ENCODE results near the gene DHRS7C.

DHRS7C gene

DNA sequence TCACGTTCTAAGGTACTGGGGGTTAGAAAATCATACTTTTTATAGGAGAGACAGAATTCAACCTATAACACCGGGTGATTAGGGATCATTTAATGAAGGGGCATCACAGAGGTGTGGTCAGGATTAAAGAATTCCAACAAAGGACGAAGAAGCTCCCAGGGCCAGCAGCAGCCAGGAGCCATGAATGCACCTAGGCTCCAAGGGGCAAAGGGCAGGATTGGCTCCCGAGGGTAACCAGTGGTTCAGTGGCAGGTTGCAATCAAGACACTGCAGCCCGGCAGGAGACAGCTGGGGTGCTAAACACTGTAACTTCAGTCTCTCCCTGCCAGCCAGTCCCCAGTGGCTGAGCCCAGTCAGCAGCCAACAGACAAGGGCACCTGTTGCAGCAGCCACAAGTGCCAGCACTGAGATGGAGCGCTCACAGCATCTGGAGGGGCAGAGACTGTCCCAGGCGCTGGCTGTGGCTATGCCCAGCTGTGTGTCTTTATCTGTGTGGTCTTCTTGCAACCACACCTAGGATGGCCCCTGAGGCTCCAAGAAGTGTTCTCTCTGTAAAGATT lies 23.9 kb downstream of the DHRS7C start (continued):
- TF ChIP-seq, protein P1, sequence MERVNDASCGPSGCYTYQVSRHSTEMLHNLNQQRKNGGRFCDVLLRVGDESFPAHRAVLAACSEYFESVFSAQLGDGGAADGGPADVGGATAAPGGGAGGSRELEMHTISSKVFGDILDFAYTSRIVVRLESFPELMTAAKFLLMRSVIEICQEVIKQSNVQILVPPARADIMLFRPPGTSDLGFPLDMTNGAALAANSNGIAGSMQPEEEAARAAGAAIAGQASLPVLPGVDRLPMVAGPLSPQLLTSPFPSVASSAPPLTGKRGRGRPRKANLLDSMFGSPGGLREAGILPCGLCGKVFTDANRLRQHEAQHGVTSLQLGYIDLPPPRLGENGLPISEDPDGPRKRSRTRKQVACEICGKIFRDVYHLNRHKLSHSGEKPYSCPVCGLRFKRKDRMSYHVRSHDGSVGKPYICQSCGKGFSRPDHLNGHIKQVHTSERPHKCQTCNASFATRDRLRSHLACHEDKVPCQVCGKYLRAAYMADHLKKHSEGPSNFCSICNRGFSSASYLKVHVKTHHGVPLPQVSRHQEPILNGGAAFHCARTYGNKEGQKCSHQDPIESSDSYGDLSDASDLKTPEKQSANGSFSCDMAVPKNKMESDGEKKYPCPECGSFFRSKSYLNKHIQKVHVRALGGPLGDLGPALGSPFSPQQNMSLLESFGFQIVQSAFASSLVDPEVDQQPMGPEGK (CRISPR knock-in tag; IDR thresholded peaks at IDR 0.05; ENCODE audit: borderline replicate concordance) = no peak
- TF ChIP-seq ZNF8 (CRISPR knock-in tag; IDR thresholded peaks at IDR 0.05) = no peak
- TF ChIP-seq TOX (CRISPR knock-in tag; IDR thresholded peaks at IDR 0.05; ENCODE audit: borderline replicate concordance) = no peak
- TF ChIP-seq RARB (CRISPR knock-in tag; IDR thresholded peaks at IDR 0.05) = no peak
- no peak for TF ChIP-seq SNAI2 (CRISPR knock-in tag; IDR thresholded peaks at IDR 0.05)
- no peak for TF ChIP-seq ZNF565 (CRISPR knock-in tag; conservative IDR thresholded peaks at IDR 0.05; ENCODE audit: low read depth)
- no peak for TF ChIP-seq ZFP3 (CRISPR knock-in tag; IDR thresholded peaks at IDR 0.05)
- TF ChIP-seq ZC3H10 (CRISPR knock-in tag; IDR thresholded peaks at IDR 0.05) = no peak
- no peak for TF ChIP-seq TCF4 (CRISPR knock-in tag; IDR thresholded peaks at IDR 0.05; ENCODE audit: borderline replicate concordance)
- TF ChIP-seq ESRRG (CRISPR knock-in tag; IDR thresholded peaks at IDR 0.05) = no peak

DNA sequence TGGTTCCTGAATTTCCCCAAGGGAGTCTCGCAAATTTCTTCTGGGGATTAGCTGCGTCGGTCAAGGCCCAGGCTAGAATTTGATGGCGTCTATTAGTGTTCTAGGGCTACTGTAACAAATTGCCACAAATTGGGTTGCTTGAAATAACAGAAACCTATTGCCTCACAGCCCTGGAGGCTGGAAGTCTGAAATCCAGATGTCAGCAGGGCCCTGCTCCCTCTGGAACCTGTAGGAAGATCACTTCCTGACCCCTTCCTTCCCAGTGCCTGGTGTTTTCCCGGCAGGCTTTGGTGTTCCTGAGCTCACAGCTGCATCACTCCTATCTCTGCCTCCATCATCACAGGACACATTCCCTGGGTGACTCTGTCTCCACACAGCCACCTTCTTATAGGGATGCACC lies 24.4 kb downstream of the DHRS7C start:
- TF ChIP-seq CSDC2 (CRISPR knock-in tag; IDR thresholded peaks at IDR 0.05) (no peak), BACH2 (CRISPR knock-in tag; IDR thresholded peaks at IDR 0.05; ENCODE audit: borderline replicate concordance) (no peak), ARNTL (CRISPR knock-in tag; IDR thresholded peaks at IDR 0.05; ENCODE audit: borderline replicate concordance, low read depth) (no peak), GLIS3 (CRISPR knock-in tag; IDR thresholded peaks at IDR 0.05) (no peak), ZFP3 (CRISPR knock-in tag; IDR thresholded peaks at IDR 0.05) (no peak), ZFP30 (CRISPR knock-in tag; IDR thresholded peaks at IDR 0.05) (no peak)
- TF ChIP-seq, protein P2, sequence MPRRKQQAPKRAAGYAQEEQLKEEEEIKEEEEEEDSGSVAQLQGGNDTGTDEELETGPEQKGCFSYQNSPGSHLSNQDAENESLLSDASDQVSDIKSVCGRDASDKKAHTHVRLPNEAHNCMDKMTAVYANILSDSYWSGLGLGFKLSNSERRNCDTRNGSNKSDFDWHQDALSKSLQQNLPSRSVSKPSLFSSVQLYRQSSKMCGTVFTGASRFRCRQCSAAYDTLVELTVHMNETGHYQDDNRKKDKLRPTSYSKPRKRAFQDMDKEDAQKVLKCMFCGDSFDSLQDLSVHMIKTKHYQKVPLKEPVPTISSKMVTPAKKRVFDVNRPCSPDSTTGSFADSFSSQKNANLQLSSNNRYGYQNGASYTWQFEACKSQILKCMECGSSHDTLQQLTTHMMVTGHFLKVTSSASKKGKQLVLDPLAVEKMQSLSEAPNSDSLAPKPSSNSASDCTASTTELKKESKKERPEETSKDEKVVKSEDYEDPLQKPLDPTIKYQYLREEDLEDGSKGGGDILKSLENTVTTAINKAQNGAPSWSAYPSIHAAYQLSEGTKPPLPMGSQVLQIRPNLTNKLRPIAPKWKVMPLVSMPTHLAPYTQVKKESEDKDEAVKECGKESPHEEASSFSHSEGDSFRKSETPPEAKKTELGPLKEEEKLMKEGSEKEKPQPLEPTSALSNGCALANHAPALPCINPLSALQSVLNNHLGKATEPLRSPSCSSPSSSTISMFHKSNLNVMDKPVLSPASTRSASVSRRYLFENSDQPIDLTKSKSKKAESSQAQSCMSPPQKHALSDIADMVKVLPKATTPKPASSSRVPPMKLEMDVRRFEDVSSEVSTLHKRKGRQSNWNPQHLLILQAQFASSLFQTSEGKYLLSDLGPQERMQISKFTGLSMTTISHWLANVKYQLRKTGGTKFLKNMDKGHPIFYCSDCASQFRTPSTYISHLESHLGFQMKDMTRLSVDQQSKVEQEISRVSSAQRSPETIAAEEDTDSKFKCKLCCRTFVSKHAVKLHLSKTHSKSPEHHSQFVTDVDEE (CRISPR knock-in tag; IDR thresholded peaks at IDR 0.05) = no peak
- TF ChIP-seq, protein P1 (CRISPR knock-in tag; IDR thresholded peaks at IDR 0.05; ENCODE audit: borderline replicate concordance) = no peak
- ATAC-seq = no peak

DNA sequence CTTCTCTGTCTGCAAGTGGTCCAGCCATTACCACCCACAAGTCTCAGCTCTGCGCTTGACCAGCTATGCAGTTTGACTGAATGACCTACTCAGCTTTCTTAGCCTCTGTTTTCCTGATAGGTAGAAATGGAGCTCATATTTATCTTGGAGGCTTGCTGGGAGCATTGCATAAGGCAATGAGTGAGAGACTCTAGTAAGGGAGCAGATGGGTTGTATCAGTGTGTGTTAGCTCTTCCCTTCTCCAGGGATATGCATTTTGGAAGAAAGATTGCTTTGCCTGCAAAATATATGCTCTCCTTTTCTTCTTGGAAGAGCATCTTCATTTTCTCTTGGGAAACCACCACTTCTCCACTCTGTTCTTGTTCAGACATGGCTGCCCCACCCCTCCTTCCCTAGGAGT lies 26.1 kb downstream of the DHRS7C start:
- TF ChIP-seq SNAI2 (CRISPR knock-in tag; IDR thresholded peaks at IDR 0.05) (no peak), GLIS3 (CRISPR knock-in tag; IDR thresholded peaks at IDR 0.05) (no peak), TCF4 (CRISPR knock-in tag; IDR thresholded peaks at IDR 0.05; ENCODE audit: borderline replicate concordance) (no peak), ZC3H10 (CRISPR knock-in tag; IDR thresholded peaks at IDR 0.05) (no peak), ARNTL (CRISPR knock-in tag; IDR thresholded peaks at IDR 0.05; ENCODE audit: borderline replicate concordance, low read depth) (no peak), ESRRG (CRISPR knock-in tag; IDR thresholded peaks at IDR 0.05) (no peak), ZFP30 (CRISPR knock-in tag; IDR thresholded peaks at IDR 0.05) (no peak), ZNF70 (CRISPR knock-in tag; IDR thresholded peaks at IDR 0.05) (no peak), CSDC2 (CRISPR knock-in tag; IDR thresholded peaks at IDR 0.05) (no peak), ZFP3 (CRISPR knock-in tag; IDR thresholded peaks at IDR 0.05) (no peak), PPARA (CRISPR knock-in tag; IDR thresholded peaks at IDR 0.05; ENCODE audit: borderline replicate concordance) (no peak)
- TF ChIP-seq, protein P2 (CRISPR knock-in tag; IDR thresholded peaks at IDR 0.05) = no peak
- TF ChIP-seq, protein P1 (CRISPR knock-in tag; IDR thresholded peaks at IDR 0.05; ENCODE audit: borderline replicate concordance) = no peak
- TF ChIP-seq, protein P3, sequence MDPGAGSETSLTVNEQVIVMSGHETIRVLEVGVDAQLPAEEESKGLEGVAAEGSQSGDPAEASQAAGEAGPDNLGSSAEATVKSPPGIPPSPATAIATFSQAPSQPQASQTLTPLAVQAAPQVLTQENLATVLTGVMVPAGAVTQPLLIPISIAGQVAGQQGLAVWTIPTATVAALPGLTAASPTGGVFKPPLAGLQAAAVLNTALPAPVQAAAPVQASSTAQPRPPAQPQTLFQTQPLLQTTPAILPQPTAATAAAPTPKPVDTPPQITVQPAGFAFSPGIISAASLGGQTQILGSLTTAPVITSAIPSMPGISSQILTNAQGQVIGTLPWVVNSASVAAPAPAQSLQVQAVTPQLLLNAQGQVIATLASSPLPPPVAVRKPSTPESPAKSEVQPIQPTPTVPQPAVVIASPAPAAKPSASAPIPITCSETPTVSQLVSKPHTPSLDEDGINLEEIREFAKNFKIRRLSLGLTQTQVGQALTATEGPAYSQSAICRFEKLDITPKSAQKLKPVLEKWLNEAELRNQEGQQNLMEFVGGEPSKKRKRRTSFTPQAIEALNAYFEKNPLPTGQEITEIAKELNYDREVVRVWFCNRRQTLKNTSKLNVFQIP (CRISPR knock-in tag; IDR thresholded peaks at IDR 0.05; ENCODE audit: borderline replicate concordance, low read depth) = no peak
- ATAC-seq = no peak

Measured in SK-N-SH treated with all-trans-retinoic acid at 6 μM for 48 hours (cell line).